NCI-H187 treated with DMSO at 0.1 percent for 48 hours (cell line): Measurements from ENCODE around the gene DLL4.

Source experiments
- DNase-seq: peaks from one replicate; lab custom pipeline; 2025; lab: John Stamatoyannopoulos, UW

Gene DLL4

GRCh38 chr15:40926659-40927494, 2.3 kb upstream of the DLL4 start:
- DNase-seq = no peak

- no peak for DNase-seq
Observed at GRCh38 chr15:40927495-40927872, 1.7 kb upstream of the DLL4 start.

GRCh38 chr15:40927873-40928806, 1.0 kb upstream of the DLL4 start:
- peak; percentile 59 for DNase-seq

- no peak for DNase-seq
Observed at GRCh38 chr15:40929660-40930429, 705 bp downstream of the DLL4 start.

- DNase-seq = no peak
Observed at GRCh38 chr15:40930430-40931299, 1.5 kb downstream of the DLL4 start.

- no peak for DNase-seq
Observed at GRCh38 chr15:40931300-40932142, 2.4 kb downstream of the DLL4 start.

- no peak for DNase-seq
Observed at GRCh38 chr15:40932156-40932555, 3.0 kb downstream of the DLL4 start.

- no peak for DNase-seq
Observed at GRCh38 chr15:40932649-40933516, 3.7 kb downstream of the DLL4 start.

- DNase-seq = no peak
Observed at GRCh38 chr15:40933517-40933902, 4.4 kb downstream of the DLL4 start.

GRCh38 chr15:40934457-40934856, 5.3 kb downstream of the DLL4 start:
- no peak for DNase-seq

GRCh38 chr15:40936234-40936708, 7.1 kb downstream of the DLL4 start:
- no peak for DNase-seq

- DNase-seq = no peak
Observed at GRCh38 chr15:40936709-40937666, 7.8 kb downstream of the DLL4 start.

GRCh38 chr15:40937762-40938535, 8.8 kb downstream of the DLL4 start:
- no peak for DNase-seq

- no peak for DNase-seq
Observed at GRCh38 chr15:40938536-40938870, 9.4 kb downstream of the DLL4 start.

- DNase-seq = no peak
Observed at GRCh38 chr15:40940296-40940801, 11.2 kb downstream of the DLL4 start.

GRCh38 chr15:40941068-40941527, 12.0 kb downstream of the DLL4 start:
- DNase-seq = no peak
